HCT116 (cell line): ENCODE results near the gene FBXL14. TPM values are rescaled to one million over a fixed set of nuclear protein-coding genes. Genes with fewer than 3 reads are reported as not detected.

Source experiments
- ATAC-seq: fragments of 200-7000 bp; cut with Tn5 transposase; 2 replicates; pipeline ENCODE4 v1.9.1; 2020; ENCODE audit warnings: mild to moderate bottlenecking, moderate library complexity
- BruUV-seq: library from RNA; stranded (reverse); fragments of 400-500 nt; replicated peaks from 2 replicates; lab custom pipeline; 2021; lab: Mats Ljungman, UMichigan
- CTCF ChIA-PET: fragments of 300-600 bp; sonication (Branson Sonifier 250); formaldehyde crosslinking; loops from one replicate; lab custom pipeline; 2021; ENCODE audit warnings: antibody characterized with exemption; lab: Charles Lee
- POLR2A ChIA-PET: fragments of 300-600, 350-600 bp; sonication (Branson Sonifier 250); formaldehyde crosslinking; loops from one replicate; lab custom pipeline; 2021; ENCODE audit warnings: antibody characterized with exemption; lab: Charles Lee
- RAD21 ChIA-PET, 2 experiments: fragments of 300-600 bp; sonication (Branson Sonifier 250); formaldehyde crosslinking; loops; one replicate each; lab custom pipeline; 2023; ENCODE audit warnings: low total read pairs in 2 of 2; ENCODE audit not compliant: uncharacterized antibody in 2 of 2, unreplicated experiment in 2 of 2, low non-redundant PET in 1 of 2; lab: Charles Lee
- DNase-seq: peaks from one replicate; pipeline ENCODE4 v3.0.0-alpha.2; 2010; ENCODE audit warnings: low read depth, low spot score
- H2AFZ ChIP-seq: fragments of 200-600 bp; shearing (Covaris generic), sonication (generic); 2 replicates; pipeline ENCODE4 v1.6.1; 2017; ENCODE audit warnings: low read depth, mixed run types, mixed read lengths, antibody characterized with exemption, low read length; ENCODE audit not compliant: poor library complexity, severe bottlenecking
- H3K27ac ChIP-seq: 2 replicates; pipeline ENCODE4 v1.5.1; 2012; ENCODE audit warnings: low read depth, low read length
- H3K27me3 ChIP-seq: fragments of 200-600 bp; sonication (generic); 2 replicates; pipeline ENCODE4 v1.6.1; 2016; ENCODE audit warnings: mixed run types, low read length, mixed read lengths; ENCODE audit not compliant: insufficient read depth
- H3K36me3 ChIP-seq, 2 experiments: fragments of 200-500 bp in 1 of 2; fragments of 200-600 bp in 1 of 2; sonication (Bioruptor generic) in 1 of 2; sonication (generic) in 1 of 2; 2 replicates each; pipeline versions ENCODE4 v1.5.1 to v1.6.1; 2014 to 2016; ENCODE audit warnings: low read length in 2 of 2, inconsistent platforms in 1 of 2, mixed read lengths in 1 of 2, mixed run types in 1 of 2; ENCODE audit not compliant: insufficient read depth in 2 of 2, control insufficient read depth in 1 of 2
- H3K4me1 ChIP-seq, 2 experiments: fragments of 200-600 bp in 1 of 2; sonication (generic) in 1 of 2; 2 replicates each; pipeline versions ENCODE4 v1.5.1 to v1.6.1; 2012 to 2017; ENCODE audit warnings: low read length in 2 of 2, inconsistent platforms in 1 of 2, mild to moderate bottlenecking in 1 of 2, mixed read lengths in 1 of 2, mixed run types in 1 of 2, moderate library complexity in 1 of 2; ENCODE audit not compliant: insufficient read depth in 2 of 2, control insufficient read depth in 1 of 2
- H3K4me2 ChIP-seq: fragments of 200-600 bp; sonication (generic); 2 replicates; pipeline ENCODE4 v1.6.1; 2017; ENCODE audit warnings: mixed run types, low read length, mixed read lengths
- H3K4me3 ChIP-seq, 2 experiments: fragments of 200-600 bp in 1 of 2; sonication (generic) in 1 of 2; replicated peaks in 1 of 2; 2 replicates each; pipeline ENCODE4 v1.5.1; 2011 to 2016; ENCODE audit warnings: low read length in 2 of 2, control low read depth in 1 of 2, low read depth in 1 of 2, mild to moderate bottlenecking in 1 of 2, mixed read lengths in 1 of 2, mixed run types in 1 of 2
- H3K79me2 ChIP-seq: fragments of 200-600 bp; sonication (generic); 2 replicates; pipeline ENCODE4 v1.6.1; 2017; ENCODE audit warnings: mild to moderate bottlenecking, mixed run types, low read length, moderate library complexity, mixed read lengths; ENCODE audit not compliant: insufficient read depth
- H3K9ac ChIP-seq: fragments of 200-600 bp; sonication (generic); 2 replicates; pipeline ENCODE4 v1.6.1; 2016; ENCODE audit warnings: low read length, mixed read lengths
- H3K9me2 ChIP-seq: fragments of 200-600 bp; sonication (generic), shearing (Covaris generic); 2 replicates; pipeline ENCODE4 v1.6.1; 2017; ENCODE audit warnings: mixed run types, mild to moderate bottlenecking, moderate library complexity; ENCODE audit not compliant: insufficient read depth
- H3K9me3 ChIP-seq, 2 experiments: fragments of 200-500 bp in 1 of 2; fragments of 200-600 bp in 1 of 2; sonication (Bioruptor generic) in 1 of 2; sonication (generic) in 1 of 2; 2 replicates each; pipeline ENCODE4 v1.6.1; 2014 to 2017; ENCODE audit warnings: low read length in 2 of 2, mixed read lengths in 2 of 2, inconsistent platforms in 1 of 2, low read depth in 1 of 2, mild to moderate bottlenecking in 1 of 2, mixed run types in 1 of 2, moderate library complexity in 1 of 2; ENCODE audit not compliant: control insufficient read depth in 1 of 2, insufficient read depth in 1 of 2
- H4K20me1 ChIP-seq: fragments of 200-600 bp; sonication (generic), shearing (Covaris generic); 2 replicates; pipeline ENCODE4 v1.6.1; 2017; ENCODE audit warnings: mixed run types, mild to moderate bottlenecking, moderate library complexity; ENCODE audit not compliant: insufficient read depth
- CBX3 ChIP-seq: IDR thresholded peaks from 2 replicates; pipeline ENCODE4 v1.6.1; 2012; ENCODE audit warnings: low read depth
- EGR1 ChIP-seq: IDR thresholded peaks from 2 replicates; pipeline ENCODE4 v1.6.1; 2012; ENCODE audit warnings: low read depth
- ELF1 ChIP-seq: IDR thresholded peaks from 2 replicates; pipeline ENCODE4 v1.6.1; 2012; ENCODE audit warnings: low read depth, borderline replicate concordance
- EZH2 ChIP-seq: fragments of 200-600 bp; sonication (generic); IDR thresholded peaks from 2 replicates; pipeline ENCODE4 v1.6.1; 2017; ENCODE audit warnings: antibody characterized with exemption, mixed run types
- EZH2phosphoT487 ChIP-seq: fragments of 200-600 bp; IDR thresholded peaks from 2 replicates; pipeline ENCODE4 v1.6.1; 2018; ENCODE audit warnings: antibody characterized with exemption, borderline replicate concordance
- FOSL1 ChIP-seq: IDR thresholded peaks from 2 replicates; pipeline ENCODE4 v1.6.1; 2012; ENCODE audit warnings: low read depth
- JUND ChIP-seq: IDR thresholded peaks from 2 replicates; pipeline ENCODE4 v1.6.1; 2012
- MAX ChIP-seq: IDR thresholded peaks from 2 replicates; pipeline ENCODE4 v1.6.1; 2012
- POLR2A ChIP-seq: IDR thresholded peaks from 2 replicates; pipeline ENCODE4 v1.7.0; 2011; ENCODE audit warnings: borderline replicate concordance; ENCODE audit not compliant: insufficient read depth, insufficient read length; ENCODE audit errors: extremely low read depth
- POLR2AphosphoS5 ChIP-seq: IDR thresholded peaks from 2 replicates; pipeline ENCODE4 v1.6.1; 2011; ENCODE audit warnings: mild to moderate bottlenecking, low read depth, low read length, moderate library complexity
- RAD21 ChIP-seq: IDR thresholded peaks from 2 replicates; pipeline ENCODE4 v1.6.1; 2012; ENCODE audit warnings: low read depth, mild to moderate bottlenecking
- REST ChIP-seq: IDR thresholded peaks from 2 replicates; pipeline ENCODE4 v1.6.1; 2012; ENCODE audit warnings: low read depth
- SIN3A ChIP-seq: IDR thresholded peaks from 2 replicates; pipeline ENCODE4 v1.6.1; 2012; ENCODE audit warnings: low read depth
- SP1 ChIP-seq: IDR thresholded peaks from 2 replicates; pipeline ENCODE4 v1.6.1; 2012; ENCODE audit warnings: low read depth
- SRF ChIP-seq: IDR thresholded peaks from 2 replicates; pipeline ENCODE4 v1.6.1; 2012; ENCODE audit warnings: low read depth
- TCF7L2 ChIP-seq: IDR thresholded peaks from 2 replicates; pipeline ENCODE4 v1.7.0; 2011; ENCODE audit warnings: borderline replicate concordance, inconsistent platforms; ENCODE audit not compliant: insufficient read depth, insufficient read length; ENCODE audit errors: extremely low read depth
- YY1 ChIP-seq: IDR thresholded peaks from 2 replicates; pipeline ENCODE4 v1.6.1; 2011; ENCODE audit warnings: low read length, low read depth, moderate library complexity, mild to moderate bottlenecking; ENCODE audit not compliant: insufficient replicate concordance; ENCODE audit errors: extremely low read depth
- ZFX ChIP-seq: fragments of 450-650 bp; IDR thresholded peaks from 2 replicates; pipeline ENCODE4 v1.6.1; 2017
- ZNF274 ChIP-seq: fragments of 200-500 bp; sonication (Bioruptor generic); IDR thresholded peaks from 2 replicates; pipeline ENCODE4 v1.6.1; 2014; ENCODE audit warnings: mild to moderate bottlenecking, low read depth, low read length, inconsistent platforms
- intact Hi-C: fragments of 100-400 bp; cut with micrococcal nuclease; formaldehyde crosslinking; loops from 2 replicates; pipeline ENCODE4 v1.10.0; 2022
- total RNA-seq: library from RNA; stranded (reverse); gene quantifications from one replicate; pipeline ENCODE4 v1.2.1, GENCODE V29; 2021; ENCODE audit not compliant: unreplicated experiment

FBXL14 gene
- total RNA-seq, 1 experiment from 2014 or later = 19.0 TPM

GRCh38 chr12:1576410-1577241, 17.8 kb downstream of the FBXL14 start:
- no peak overlapping the region for H3K4me3 ChIP-seq
- no peak for ATAC-seq
- RAD21 ChIA-PET = interaction anchor here (0.8 to 1.2 kb wide), 2 partner anchors 458 kb away, joined by 3 to 4 read pairs; no protein-coding TSS in a partner anchor

More at GRCh38 chr12:1576410-1577241, 17.8 kb downstream of the FBXL14 start:
- Histone ChIP-seq H2AFZ (no peak overlapping the region), H3K36me3 (no peaks in the 10 kb centered on the region), H3K79me2 (no peaks in the 10 kb centered on the region), H3K9me3 (no peaks in the 10 kb centered on the region), H3K27me3 (no peaks in the 10 kb centered on the region), H3K9ac (no peak overlapping the region), H3K4me1 (no peaks in the 10 kb centered on the region; a peak in 1 of 4 replicates), H4K20me1 (no peaks in the 10 kb centered on the region), H3K4me2 (no peak overlapping the region), H3K27ac (no peak overlapping the region), H3K9me2 (no peaks in the 10 kb centered on the region)
- intact Hi-C loops = no loop called here
- BruUV-seq = no TSS peak
- DNase-seq = no peak
- no peak for TF ChIP-seq REST
- TF ChIP-seq YY1 = no peak
- TF ChIP-seq MAX = no peak
- no peak for TF ChIP-seq ZFX
- no peak for TF ChIP-seq ZNF274
- no peak for TF ChIP-seq POLR2A
- no peak for TF ChIP-seq SP1
- no peak for TF ChIP-seq RAD21
- no peak for TF ChIP-seq POLR2AphosphoS5
- no peak for TF ChIP-seq ELF1
- TF ChIP-seq JUND = no peak
- no peak for TF ChIP-seq EGR1
- TF ChIP-seq EZH2 = no peak
- no peak for TF ChIP-seq CBX3
- no peak for TF ChIP-seq SRF
- TF ChIP-seq TCF7L2 = no peak
- TF ChIP-seq EZH2phosphoT487 = no peak
- no peak for TF ChIP-seq SIN3A
- TF ChIP-seq FOSL1 = no peak
- POLR2A ChIA-PET = no interaction called here
- CTCF ChIA-PET = interaction anchor here (1.2 to 5.3 kb wide), 2 partner anchors 298 to 458 kb away, joined by 3 to 41 read pairs; no protein-coding TSS in a partner anchor
